Activated CD8-positive, alpha-beta memory T cell treated with anti-CD3 and anti-CD28 coated beads, Interleukin-2, amount 50 U/mL, for 24 hours (primary cell): ENCODE results near the gene OR56A3.

Experiments used
- DNase-seq: peaks from one replicate; pipeline ENCODE4 v3.0.0-alpha.2; 2020; ENCODE audit errors: extremely low read depth

The OR56A3 gene

GRCh38 chr11:5973530-5973929, 31.5 kb downstream of the OR56A3 start:
- DNase-seq, result no peak

- no peak for DNase-seq
Measured at GRCh38 chr11:5983443-5983842, 41.4 kb downstream of the OR56A3 start.

DNA sequence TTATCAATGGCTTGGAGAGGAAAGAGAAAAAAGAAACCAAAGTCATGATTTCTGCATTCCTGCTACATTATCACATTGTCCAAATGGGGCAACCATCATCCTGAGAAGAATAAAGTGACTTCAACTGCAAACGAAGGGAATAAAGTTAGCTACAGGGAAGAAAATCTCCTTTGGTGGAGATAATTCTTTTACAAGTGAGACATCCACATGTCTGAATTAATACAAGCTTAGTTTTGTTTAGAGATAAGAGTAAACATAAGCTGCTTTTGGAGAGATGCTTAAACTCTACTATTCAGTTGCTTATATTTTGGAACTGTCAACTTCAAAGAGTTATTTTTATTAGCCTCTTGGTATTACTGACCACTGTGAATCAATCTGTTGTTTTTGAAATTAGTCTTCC, 44.8 kb downstream of the OR56A3 start, which contains the start of gene OR52L1:
OR52L1 (minus strand) TSS at position 101 of the 400 bp plus-strand sequence; CDS start at position 46, 55 bp downstream.
- no peak for DNase-seq

GRCh38 chr11:5989203-5989602, 47.2 kb downstream of the OR56A3 start:
- no peak for DNase-seq

DNA sequence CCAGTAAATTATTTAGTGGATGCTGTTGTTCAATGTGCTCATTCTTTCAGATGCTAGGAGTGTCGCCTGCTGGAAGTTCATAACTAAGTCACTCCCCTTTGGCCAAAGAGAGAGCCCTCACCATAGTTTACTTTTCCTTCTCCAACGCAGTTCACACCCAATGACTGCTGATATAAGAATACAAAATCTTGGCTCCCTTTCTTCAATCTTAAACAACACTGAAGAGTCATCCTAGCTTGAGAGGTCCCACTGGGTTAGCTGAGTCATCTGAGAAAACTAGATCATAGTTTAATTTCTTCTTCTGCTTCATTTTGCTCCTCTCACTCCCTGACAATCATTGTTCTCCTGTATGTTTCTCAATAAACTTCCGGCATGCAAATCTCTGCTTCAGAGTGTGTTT, 50.1 kb downstream of the OR56A3 start:
- no peak for DNase-seq

DNA sequence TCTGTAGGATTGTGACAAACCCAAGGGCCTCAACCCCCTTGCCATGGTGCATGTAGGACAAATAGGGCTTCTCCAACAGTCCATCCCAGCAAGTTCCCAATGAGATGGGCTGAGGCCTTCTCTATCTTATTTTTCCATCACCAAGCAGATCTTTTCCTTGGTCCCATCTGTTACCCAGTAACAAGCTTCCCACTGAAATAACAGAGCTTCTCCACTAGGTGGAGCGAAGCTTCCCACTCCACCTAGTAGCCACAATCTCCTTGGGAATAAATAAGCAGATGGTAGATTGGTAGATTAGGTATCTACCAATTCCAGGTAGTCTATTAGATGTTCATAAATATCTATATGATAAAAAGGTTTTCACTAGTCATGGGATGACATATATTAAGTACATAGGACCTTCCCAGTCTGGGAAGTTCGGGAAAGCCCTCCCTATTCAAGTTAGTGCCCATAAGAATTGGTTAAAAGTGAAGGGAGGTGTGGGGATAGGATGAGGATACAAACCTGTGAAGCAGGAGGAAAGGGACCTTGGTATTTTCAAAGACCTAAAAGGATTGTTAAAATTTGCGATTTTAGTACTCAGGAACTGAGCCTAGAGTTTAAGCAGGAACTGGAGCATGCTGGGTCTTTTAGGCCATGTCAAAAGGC, 50.7 kb downstream of the OR56A3 start:
- no peak for DNase-seq

DNA sequence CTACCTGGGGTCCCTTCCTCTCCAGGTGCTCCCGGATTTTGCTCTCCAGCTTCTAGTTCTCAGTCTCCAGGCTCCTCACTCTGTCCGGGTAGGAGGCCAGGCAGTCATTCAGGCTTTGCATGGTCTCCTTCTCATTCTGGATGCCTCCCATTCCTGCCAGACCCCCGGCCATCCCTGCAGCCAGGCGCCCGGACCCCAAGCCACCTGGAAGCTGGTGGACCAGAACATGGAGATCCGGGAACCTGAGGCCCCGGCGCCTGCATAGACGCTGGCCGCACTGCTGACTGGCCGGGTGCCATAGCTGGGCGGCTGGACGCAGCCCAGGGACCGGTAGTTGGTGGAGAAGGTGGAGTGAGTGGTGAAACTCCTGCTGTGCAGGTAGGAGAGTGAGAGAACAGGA, 52.7 kb downstream of the OR56A3 start:
- no peak for DNase-seq
